Coronary artery (tissue), 2 donors: ENCODE measurements around the gene GRHL3.

Experiments used
- DNase-seq: peaks from one replicate; pipeline ENCODE4 v3.0.0-alpha.2; 2017; ENCODE audit warnings: low spot score
- H3K27ac ChIP-seq, 2 donors: fragments of 200-600 bp; sonication (generic); one replicate each; pipeline ENCODE4 v1.5.1; 2016 to 2019
- H3K4me3 ChIP-seq: fragments of 200-600 bp; sonication (generic); 2 replicates; pipeline ENCODE4 v1.5.1; 2016; ENCODE audit warnings: mild to moderate bottlenecking, moderate library complexity
- TF ChIP-seq, protein P1 (sequence below): fragments of 200-600 bp; sonication (generic); IDR thresholded peaks from one replicate; pipeline ENCODE4 v1.5.1; 2019; ENCODE audit warnings: antibody characterized with exemption

The GRHL3 gene

DNA sequence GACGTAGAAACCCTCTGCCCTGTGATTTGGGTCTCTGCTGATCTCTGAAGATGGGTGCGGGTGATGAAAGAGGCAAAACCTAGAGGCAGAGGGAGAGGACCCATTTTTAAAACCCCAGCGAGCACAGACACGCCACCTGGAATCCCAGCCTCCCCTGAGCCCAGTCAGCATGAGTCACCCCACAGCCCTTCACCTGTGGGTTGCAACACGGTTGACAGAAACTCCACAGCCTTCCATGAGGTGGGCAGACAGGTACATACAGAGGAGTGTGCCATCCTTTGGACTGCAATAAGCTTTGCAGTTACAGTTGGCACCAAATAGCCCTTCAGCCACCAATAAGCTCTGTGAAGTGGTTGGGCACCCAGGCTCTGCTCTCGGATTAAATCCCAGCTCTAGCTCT is 2.1 kb upstream of the GRHL3 start:
- no peak for DNase-seq
- TF ChIP-seq, protein P1, sequence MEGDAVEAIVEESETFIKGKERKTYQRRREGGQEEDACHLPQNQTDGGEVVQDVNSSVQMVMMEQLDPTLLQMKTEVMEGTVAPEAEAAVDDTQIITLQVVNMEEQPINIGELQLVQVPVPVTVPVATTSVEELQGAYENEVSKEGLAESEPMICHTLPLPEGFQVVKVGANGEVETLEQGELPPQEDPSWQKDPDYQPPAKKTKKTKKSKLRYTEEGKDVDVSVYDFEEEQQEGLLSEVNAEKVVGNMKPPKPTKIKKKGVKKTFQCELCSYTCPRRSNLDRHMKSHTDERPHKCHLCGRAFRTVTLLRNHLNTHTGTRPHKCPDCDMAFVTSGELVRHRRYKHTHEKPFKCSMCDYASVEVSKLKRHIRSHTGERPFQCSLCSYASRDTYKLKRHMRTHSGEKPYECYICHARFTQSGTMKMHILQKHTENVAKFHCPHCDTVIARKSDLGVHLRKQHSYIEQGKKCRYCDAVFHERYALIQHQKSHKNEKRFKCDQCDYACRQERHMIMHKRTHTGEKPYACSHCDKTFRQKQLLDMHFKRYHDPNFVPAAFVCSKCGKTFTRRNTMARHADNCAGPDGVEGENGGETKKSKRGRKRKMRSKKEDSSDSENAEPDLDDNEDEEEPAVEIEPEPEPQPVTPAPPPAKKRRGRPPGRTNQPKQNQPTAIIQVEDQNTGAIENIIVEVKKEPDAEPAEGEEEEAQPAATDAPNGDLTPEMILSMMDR = no peak
- Histone ChIP-seq H3K27ac (no peak overlapping the region), H3K4me3 (no peak overlapping the region)

DNA sequence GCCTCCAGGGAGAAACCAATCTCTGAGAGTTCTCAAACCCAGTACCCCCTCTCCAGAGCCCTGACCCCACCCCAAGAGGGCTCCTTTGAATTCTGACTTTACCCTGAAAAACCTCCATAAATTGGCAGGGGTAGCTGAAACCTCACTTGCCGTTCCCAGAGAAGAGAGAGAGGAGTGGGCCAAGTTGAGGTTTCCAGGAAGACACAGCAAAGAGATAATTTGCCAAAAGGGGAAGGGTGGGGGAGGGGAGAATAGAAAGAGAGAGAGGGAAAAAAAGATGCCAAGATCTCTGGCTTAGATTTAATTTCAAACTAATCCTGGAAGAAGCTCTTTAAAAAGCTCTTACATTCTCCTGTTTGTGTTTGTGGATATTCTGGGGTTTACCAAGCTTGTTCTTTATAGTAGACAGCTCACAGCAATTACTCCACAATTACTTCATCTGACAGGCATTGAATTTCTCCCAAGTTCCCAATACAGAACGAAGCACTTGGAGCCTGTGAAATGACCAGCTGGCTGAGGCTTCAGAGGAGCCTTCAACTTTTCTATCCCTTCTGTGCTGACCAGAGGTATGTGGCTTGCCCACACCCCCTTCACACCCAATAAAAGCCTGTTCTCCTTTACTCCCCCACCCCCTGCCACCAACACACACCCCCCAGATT is 1.1 kb upstream of the GRHL3 start:
- TF ChIP-seq, protein P1 = no peak
- H3K27ac ChIP-seq = no peak overlapping the region
- H3K4me3 ChIP-seq = no peak overlapping the region
- DNase-seq = no peak

DNA sequence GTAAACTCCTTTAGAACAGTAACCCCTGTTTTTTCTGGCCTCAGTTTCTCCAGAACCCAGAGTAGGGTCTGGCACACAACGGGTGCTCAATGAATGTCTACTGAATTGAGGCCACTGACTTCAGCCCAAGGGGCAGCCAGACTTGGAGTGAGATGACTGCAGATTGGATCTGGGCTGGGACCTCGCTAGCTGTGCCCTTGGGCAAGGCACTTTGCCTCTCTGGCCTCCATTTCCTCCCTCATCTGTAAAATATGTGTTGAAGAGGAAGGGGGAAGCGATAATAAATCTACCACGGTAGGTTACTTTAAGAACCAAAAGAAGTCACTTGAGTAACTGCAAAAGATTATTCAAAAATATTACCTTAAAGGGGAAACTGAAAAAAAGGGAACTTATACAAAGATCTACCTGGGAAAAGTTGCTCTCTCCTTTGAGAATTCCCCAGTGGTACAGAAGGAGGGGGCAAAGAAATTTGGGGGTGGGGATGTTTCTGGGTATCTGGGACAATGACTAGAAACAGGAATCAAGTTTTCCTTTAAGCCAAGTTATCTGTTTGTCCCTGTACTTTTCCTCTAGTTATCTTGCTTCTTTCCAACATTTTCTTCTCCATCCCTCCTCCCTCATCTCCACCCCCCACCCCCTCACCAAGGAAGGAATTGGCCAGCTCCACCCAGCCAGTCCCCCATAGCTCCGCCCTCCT is 394 bp upstream of the GRHL3 start:
- Histone ChIP-seq H3K4me3 (no peak overlapping the region), H3K27ac (no peak overlapping the region)
- TF ChIP-seq, protein P1 = no peak
- no peak for DNase-seq

DNA sequence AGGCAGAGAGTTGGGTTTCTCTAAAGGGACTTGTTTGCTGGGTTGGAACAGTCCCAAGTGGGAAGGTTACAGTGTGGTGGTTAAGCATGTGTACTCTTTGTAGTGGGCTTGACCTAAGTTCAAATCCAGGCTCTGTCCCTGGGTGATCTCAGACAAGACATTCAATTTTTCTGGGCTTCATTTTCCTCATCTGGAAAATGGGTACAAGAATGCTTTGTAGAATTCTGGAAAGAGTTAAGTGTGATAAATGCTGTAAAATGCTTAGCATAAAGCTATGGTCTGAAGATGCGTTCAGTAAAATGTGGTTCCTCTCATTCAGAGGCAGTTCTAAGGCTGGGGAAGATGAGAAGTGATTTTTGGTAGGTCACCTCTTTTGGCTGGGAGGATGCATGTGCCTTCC is 805 bp downstream of the GRHL3 start:
- no peak for DNase-seq
- Histone ChIP-seq H3K4me3 (no peak overlapping the region), H3K27ac (no peak overlapping the region)
- TF ChIP-seq, protein P1 = no peak

DNA sequence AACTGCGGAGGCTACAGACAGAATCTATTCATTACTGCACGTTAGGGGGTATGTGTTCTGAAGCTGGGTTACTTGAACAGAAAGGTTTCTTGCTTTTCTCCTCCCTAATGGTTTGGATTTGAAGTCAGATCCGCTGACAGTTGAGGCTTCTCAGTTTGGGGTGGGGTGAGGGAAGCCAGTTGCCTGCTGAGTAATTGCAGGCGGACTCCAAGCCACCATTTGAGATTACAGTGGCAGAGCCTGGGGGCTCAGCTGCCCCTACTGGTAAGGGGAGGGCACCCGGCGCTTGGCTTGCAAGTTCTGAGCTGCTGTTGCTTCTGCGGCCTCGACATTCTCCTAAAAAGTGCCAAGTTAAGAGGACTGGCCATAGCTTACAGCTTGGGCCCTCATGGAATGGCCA is 2.0 kb downstream of the GRHL3 start:
- no peak for DNase-seq
- Histone ChIP-seq H3K27ac (no peak overlapping the region), H3K4me3 (peak overlapping the region; percentile 72)
- TF ChIP-seq, protein P1 = no peak

DNA sequence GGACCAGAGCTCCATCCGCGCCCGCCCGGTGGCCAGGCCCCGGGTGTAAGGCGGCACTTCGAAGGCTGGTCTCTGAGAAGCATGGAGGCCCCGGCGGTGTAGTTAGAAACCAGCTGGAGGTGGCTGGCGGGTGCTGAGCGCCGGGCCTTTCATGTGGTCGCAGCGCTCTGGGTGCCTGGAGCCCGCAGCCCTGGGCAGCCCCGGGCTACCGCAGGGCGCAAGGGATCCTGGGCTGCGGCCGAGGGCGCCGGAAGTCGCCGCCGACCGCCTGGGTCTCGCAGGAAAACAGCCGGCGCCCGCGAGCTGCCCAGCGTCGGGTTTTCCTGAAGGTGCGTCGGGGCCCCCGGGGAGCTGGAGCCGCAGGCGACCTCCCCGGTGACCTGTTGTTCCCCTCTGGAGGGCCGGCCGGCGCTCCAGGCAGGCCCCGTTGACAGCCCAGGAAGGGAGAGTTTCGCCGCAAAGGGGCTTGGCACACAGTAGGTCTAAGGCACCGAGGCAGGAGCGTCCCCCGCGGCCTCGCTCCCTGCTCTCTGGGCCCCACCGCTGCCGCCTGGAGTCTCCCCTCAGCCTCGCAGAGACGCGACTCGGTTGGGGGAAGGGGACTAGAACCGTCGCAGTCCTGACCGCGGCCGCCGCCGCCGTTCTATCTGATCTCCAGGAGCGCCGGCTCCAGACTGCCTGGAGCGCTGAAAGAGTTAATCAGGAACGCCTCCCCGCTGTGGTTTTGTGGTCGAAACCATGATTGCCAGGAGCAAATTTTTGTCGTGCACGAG is 2.7 kb downstream of the GRHL3 start:
- TF ChIP-seq, protein P1 = no peak
- no peak for DNase-seq
- H3K4me3 ChIP-seq = peak overlapping the region; percentile 72
- H3K27ac ChIP-seq = peak overlapping the region in 1 of 2 donors; percentile 29
